ENCODE data around the gene B4GALT6.

Gene B4GALT6

GRCh38 chr18:31632356-31632755 lies 52.0 kb downstream of the B4GALT6 start:
- DNase-seq (ENCODE audit: low spot score): no peak

DNA sequence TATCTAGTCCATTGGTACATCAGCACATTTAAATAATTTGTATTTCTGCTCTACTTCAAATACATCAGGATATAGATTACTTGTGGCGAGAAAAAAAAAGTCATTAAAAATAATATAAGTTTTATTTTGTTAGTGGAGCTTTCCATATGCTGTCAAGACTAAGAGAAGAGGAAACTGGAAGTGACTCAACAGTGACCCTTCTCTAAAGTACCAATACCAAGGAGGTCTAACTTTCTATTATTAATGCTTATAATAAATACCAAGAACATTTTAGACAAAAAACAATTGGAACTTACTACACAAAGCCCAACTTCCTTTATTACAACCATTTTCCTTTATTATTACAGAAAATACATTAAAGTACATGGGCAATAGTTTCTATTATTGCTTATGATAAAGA lies 52.9 kb downstream of the B4GALT6 start:
- DNase-seq (ENCODE audit: low spot score): no peak

DNA sequence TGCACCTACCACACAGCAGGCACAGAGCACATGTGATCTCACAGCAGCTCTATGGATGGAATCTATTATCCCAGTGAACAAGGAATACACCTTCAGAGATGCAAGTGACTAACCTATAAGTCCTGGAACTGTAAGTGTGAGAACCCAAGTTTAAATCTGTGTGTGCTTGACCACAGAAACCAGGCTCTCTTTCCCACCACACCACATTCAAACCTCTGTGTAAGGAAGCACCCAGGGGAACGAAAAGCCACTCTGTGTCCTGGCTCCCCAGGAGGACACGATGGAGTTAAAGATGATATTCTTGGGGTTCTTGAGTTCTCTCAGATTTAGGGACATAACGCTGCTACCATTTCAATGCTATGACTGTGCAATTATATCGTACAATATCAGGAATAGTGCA lies 53.8 kb downstream of the B4GALT6 start:
- no peak for DNase-seq (ENCODE audit: low spot score)

DNA sequence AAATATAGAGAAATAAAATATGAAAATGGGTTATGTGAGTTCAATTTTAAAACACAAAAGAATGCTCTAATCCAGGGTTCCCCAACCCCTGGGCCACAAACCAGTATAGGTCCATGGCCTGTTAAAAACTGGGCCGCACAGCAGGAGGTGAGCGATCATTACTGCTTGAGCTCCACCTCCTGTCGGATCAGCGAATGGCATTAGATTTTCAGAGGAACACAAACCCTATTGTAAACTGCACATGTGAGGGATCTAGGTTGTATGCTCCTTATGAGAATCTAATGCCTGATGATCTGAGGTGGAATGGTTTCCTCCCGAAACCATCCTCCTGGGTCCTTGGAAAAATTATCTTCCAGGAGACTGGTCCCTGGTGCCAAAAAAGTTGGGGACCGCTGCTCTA lies 58.0 kb downstream of the B4GALT6 start:
- no peak for DNase-seq (ENCODE audit: low spot score)

GRCh38 chr18:31624892-31625640 lies 59.3 kb downstream of the B4GALT6 start:
- DNase-seq (ENCODE audit: low spot score): no peak

- DNase-seq (ENCODE audit: low spot score): no peak
Measured at GRCh38 chr18:31619291-31619690, 65.1 kb downstream of the B4GALT6 start.

DNA sequence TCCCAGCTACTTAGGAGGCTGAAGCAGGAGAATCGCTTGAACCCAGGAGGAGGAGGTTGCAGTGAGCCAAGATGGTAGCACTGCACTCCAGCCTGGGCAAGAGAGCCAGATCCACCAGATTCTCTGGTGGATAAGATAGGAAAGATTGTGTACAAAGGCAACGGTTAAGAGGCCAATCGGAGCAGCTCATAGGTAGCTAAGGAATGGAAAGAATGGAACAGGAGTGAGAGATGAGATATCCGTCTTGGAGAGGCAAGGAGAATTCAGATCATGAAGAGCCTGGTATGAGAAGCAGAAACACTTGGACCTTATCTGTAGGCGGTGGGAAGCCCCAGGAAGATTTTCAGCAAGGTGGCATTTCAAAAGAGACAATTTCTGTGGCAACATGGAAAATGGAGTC lies 65.6 kb downstream of the B4GALT6 start:
- DNase-seq (ENCODE audit: low spot score): no peak

DNA sequence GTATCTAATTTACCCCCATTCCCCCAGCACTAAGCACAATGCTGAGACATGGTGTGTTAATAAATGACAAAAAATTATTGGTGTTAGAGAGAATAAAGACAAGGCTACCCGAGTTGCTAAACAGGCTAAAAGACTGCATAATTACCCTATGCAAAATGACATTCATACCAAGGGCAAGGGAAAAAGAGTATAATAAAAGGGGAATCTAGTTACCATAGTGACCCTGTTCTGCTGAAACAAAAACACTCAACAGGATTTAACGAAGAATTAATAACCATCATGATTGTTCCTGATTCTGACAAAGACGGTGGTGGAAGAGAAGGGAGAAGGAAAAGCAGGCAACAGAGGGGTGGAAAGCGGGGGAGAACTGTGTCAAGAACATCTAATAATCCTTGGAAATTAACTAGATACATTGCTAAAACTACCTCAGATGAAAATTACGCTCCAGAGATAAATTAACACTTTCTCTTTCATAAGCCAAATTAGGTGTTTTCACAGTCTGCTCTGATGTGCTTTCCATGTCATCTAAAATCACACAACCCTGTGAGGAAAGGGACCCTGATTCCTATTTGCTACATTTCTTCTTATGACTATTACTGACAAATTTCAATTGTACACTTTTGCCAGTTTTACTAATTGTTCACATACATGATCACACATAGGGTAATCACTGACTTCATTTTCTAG lies 67.2 kb downstream of the B4GALT6 start:
- DNase-seq (ENCODE audit: low spot score): no peak

DNA sequence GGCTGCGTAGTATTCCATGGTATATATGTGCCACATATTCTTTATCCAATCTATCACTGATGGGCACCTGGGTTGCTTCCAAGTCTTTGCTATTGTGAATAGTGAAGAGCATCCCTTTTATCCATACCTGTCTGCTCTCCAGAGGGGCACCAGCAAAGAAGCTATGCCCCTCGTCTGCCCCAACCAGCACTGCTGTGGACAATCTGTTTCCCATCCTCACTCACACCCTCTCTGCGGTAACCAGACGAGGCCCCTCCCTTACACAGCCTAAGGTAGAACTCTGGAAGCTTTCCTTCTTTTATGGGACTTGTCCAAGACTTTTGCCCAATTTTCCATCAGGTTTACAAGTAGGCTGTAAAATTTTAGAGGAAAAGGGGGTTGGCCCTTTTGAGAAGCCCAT lies 67.8 kb downstream of the B4GALT6 start:
- DNase-seq (ENCODE audit: low spot score): no peak

DNA sequence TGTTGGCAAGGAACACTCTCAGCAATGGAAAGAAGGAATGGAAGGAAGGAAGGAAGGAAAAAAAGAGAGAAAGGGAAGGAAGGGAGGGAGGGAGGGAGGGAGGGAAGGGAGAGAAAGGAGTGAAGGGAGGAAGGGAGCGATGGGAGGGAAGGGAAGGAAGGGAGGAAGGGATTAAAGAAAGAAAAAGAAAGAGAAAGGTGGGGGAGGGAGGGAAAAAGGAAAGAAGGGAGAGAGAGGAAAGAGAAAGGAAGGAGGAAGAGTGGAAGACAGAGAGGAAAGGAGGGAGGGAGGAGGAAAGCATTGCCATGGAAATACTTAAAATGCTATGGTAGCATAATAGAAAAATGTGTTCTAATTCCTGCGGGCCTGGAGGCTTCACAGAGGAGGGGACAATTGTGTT lies 70.3 kb downstream of the B4GALT6 start:
- no peak for DNase-seq (ENCODE audit: low spot score)

DNA sequence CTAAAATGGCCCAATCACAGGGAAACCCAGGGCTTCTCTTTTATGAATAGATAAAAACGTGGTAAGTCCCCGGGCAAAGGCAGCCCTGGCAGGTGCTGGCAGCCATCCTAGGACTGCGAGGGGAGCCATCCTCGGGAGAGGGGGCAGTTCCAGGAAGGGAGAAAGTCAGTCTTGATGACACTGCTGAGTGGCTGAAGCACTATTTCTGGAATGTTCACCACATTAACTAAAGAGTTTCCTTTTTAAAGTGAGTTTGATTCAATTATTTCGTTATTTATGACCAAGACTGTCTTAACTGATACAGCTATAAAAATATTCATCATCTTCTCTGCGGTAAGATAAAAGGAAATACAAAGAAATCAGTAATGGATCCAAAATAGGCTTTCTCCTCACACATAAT lies 72.3 kb downstream of the B4GALT6 start:
- DNase-seq (ENCODE audit: low spot score): no peak

GRCh38 chr18:31611511-31611910 lies 72.9 kb downstream of the B4GALT6 start:
- no peak for DNase-seq (ENCODE audit: low spot score)

- no peak for DNase-seq (ENCODE audit: low spot score)
Measured at GRCh38 chr18:31610286-31611205, 73.8 kb downstream of the B4GALT6 start.

DNA sequence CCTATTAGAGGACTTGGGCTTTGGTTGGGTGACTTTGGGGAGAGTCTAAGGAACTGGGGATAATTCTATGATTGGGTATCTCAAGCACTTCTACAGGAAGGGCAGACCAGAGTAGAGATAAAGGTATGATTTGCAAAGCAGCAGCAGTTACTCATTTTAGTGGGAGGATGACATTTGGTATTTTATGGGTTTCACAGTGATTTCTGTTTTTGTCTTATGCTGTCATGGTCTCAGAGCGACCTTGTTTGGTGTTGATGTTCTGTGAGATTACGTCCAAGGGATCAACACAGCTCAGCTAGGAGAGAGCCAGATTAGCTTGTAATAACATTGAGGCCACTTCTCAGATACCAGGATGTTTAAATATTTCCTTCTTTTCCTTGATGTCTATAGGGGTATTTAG lies 74.5 kb downstream of the B4GALT6 start:
- no peak for DNase-seq (ENCODE audit: low spot score)

- DNase-seq (ENCODE audit: low spot score): no peak
Measured at GRCh38 chr18:31607384-31607783, 77.0 kb downstream of the B4GALT6 start.

- no peak for DNase-seq (ENCODE audit: low spot score)
Measured at GRCh38 chr18:31606265-31606664, 78.1 kb downstream of the B4GALT6 start.

GRCh38 chr18:31603315-31603714 lies 81.1 kb downstream of the B4GALT6 start:
- no peak for DNase-seq (ENCODE audit: low spot score)

- no peak for DNase-seq (ENCODE audit: low spot score)
Measured at GRCh38 chr18:31598021-31598805, 86.2 kb downstream of the B4GALT6 start.

DNA sequence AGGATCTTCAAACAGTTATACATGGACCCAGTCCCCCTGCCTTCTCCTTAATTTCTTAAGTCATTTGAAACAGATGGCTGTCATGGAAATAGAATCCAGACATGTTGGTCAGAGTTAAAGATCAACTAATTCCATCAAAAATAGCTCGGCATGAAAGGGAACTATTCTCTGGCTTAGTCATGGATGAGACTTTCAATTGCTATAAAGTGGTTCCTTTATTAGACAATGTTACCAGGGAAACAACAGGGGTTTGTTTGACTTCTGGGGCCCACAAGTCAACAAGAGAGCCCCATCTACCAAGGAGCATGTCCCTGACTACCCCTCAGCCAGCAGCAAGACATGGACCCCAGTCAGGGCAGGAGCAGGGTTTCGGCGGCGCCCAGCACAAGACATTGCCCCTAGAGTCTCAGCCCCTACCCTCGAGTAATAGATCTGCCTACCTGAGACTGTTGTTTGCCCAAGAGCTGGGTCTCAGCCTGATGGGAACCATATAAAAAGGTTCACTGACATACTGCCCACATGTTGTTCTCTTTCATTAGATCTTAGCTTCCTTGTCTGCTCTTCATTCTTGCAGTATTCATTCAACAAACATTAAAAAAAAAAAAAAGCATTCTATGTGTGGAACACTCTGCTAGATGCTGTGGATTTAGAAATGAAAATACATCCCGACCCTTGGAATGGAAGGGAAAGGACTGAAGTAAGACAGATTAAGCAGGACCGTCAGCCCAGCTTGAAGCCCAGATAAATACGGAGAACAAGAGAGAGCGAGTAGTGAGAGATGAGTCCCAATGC lies 88.1 kb downstream of the B4GALT6 start:
- DNase-seq (ENCODE audit: low spot score): no peak

DNA sequence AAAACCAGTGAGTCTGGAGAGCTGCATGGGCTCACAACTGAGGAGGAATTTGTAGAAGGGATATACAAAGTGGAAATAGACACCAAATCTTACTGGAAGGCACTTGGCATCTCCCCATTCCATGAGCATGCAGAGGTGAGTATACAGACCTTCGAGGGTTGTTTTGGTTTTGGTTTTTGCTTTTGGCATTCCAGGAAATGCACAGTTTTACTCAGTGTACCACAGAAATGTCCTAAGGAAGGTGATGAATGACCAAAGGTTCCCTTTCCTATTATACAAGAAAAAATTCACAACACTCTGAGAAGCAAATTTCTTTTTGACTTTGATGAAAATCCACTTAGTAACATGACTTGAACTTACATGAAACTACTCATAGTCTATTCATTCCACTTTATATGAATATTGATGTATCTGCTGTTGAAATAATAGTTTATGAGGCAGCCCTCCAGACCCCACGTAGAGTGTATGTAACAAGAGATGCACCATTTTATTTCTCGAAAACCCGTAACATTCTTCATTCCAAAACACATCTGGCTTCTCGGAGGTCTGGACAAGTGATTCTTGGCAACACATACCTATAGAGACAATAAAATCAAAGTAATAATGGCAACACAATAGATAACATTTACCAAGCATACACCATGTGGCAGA lies 89.1 kb downstream of the B4GALT6 start:
- no peak for DNase-seq (ENCODE audit: low spot score)

Measured in activated CD4-positive, alpha-beta T cell treated with anti-CD3 and anti-CD28 coated beads, Interleukin-2, Interleukin-4, amounts not matched to agents 100 ng/mL and 50 ng/mL, durations not matched to agents 16 hours and 8 hours (primary cell).